ENCODE measurements around the gene CLP1. TPM values are rescaled to one million over a fixed set of nuclear protein-coding genes. Genes with fewer than 3 reads are reported as not detected.
A peak's percentile ranks its signal among the peaks of the same experiment; 100 is the strongest.
"Not testable (repeated sequence)": the region's sequence is repeated elsewhere in the genome, so short reads cannot be mapped to it uniquely, and the experiment has no call there.

CLP1 gene
- total RNA-seq, 1 donor from 2014 or later = 22.6 TPM

- DNase-seq (ENCODE audit: low spot score) = peak; percentile 68
Observed at GRCh38 chr11:57641011-57641807, 16.4 kb upstream of the CLP1 start.

GRCh38 chr11:57643802-57644201 is 13.8 kb upstream of the CLP1 start:
- no peak for DNase-seq (ENCODE audit: low spot score)

DNA sequence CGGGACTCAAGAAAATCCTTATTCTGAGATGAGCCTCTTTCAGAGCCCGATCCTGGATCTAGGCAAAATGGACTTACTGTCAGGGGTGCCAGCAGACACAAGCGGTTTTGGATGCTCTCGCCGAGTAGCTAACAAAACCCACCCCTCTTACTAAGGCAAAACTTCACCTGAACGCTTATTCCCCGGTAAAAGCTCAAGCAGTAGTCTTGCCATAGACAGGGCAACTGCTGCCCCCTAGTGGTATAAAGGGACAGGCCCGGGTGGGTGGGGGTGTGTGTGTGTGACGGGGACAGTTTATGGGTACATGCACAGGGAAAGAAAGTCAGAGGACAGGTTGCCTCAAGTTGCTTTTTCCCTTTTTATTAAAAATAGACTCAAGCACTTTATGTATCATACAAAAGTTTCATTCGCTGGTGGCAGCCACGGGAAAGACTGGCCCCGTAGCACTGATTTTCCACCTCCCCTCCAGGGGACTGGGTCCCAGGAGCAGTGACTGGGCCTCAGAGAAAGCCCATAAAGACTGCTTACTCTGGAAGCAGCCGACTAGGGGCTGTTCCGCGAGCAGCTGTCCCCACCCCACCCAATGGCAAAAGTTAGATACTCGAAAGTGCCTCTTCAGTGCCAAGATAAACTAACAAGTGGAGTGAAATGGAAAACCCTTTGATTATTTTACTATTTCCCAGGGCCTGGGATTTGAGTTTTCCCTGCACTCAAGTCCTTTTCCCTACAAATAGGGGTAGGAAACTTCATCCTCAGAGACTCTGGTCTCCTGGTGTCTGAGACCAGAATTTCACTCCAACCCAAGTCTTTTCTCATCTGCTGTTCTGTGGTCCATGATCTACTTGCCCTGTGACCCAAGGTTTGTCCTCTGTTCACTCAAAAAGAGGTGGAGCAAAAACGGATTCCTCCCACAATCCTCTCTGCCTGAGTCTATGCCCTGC is 12.5 kb upstream of the CLP1 start:
- DNase-seq (ENCODE audit: low spot score) = peak; percentile 77

GRCh38 chr11:57645689-57646085 is 11.9 kb upstream of the CLP1 start:
- peak; percentile 14 for DNase-seq (ENCODE audit: low spot score)

- DNase-seq (ENCODE audit: low spot score) = no peak
Observed at GRCh38 chr11:57646194-57646798, 11.3 kb upstream of the CLP1 start.

GRCh38 chr11:57646799-57647303 is 10.7 kb upstream of the CLP1 start:
- DNase-seq (ENCODE audit: low spot score) = peak; percentile 17

- peak; percentile 16 for DNase-seq (ENCODE audit: low spot score)
Observed at GRCh38 chr11:57647372-57647771, 10.2 kb upstream of the CLP1 start.

GRCh38 chr11:57647960-57648800 is 9.4 kb upstream of the CLP1 start:
- peak; percentile 21 for DNase-seq (ENCODE audit: low spot score)

DNA sequence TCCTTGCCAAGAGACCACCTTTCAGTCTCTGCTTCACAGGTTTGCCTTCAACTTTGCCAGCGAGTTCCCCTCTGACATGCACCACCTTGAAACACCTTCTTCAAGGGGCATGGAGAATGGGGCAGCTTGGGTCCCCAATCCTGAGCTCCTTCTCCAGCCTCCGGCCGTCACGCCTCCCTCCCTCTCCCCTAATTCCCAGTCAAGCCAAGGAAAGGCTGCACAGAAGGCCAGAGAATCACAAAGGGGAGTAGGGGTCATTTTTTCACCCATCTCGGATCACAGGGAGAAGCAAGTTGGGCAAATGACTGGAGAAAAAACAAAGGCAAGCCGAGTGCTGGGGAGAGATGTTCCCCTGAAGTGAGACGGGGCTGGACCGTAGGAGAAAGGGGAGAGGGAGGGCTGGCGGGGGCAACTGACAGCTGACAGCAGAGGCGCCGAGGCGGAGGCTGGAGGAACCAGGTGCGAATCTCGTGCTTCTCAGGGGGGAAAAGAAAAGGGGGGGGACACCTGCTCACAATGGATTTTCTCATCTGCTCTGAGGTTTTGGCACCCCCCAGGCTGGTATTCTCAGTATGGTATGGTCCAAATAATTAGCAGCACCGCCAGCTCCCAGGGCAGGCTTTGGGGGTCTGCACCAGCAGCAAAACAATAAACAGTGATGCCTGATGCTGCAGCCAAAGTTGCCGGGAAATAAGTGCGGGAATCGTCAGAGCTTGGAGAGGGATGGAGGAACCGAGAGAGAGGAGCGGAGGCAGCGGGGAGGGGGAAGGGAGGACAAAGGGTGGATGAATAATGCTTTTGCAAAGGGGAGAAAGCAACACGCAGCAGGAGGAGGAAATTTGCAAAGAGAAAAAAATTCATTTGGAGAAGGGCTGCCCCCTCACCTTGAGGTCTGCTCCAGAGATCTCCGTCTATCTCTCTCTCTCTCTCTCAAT is 8.5 kb upstream of the CLP1 start:
- peak; percentile 35 for DNase-seq (ENCODE audit: low spot score)

- peak; percentile 87 for DNase-seq (ENCODE audit: low spot score)
Observed at GRCh38 chr11:57649826-57650738, 7.5 kb upstream of the CLP1 start, which contains the start of gene YPEL4. YPEL4 (minus strand) TSS chr11:57649912; CDS start chr11:57647107, 2,805 bp downstream.

- no peak for DNase-seq (ENCODE audit: low spot score)
Observed at GRCh38 chr11:57650739-57651090, 6.8 kb upstream of the CLP1 start.

DNA sequence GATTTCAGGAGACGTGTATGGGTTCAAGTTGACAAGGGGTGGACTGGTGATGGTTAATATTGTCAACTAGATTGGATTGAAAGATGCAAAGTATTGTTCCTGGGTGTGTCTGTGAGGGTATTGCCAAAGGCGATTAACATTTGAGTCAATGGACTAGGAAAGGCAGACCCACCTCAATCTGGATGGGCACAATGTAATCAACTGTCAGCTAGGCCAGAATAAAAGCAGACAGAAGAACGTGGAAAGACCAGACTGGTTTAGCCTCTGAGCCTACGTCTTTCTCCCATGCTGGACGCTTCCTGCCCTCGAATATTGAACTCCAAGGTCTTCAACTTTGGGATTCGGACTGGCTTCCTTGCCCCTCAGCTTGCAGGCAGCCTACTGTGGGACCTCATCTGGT is 6.2 kb upstream of the CLP1 start:
- no peak for DNase-seq (ENCODE audit: low spot score)

DNA sequence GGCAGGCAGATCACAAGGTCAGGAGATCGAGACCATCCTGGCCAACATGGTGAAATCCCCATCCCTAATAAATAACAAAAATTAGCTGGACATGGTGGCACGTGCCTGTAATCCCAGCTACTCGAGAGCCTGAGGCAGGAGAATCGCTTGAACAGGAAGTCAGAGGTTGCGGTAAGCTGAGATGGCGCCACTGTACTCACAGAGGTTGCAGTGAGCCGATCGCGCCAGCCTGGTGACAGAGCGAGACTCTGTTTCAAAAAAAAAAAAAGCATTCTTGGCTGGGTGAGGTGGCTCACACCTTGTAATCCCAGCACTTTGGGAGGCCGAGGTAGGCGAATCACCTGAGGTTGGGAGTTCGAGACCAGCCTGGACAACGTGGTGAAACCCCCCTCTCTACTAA is 5.3 kb upstream of the CLP1 start:
- DNase-seq (ENCODE audit: low spot score) = not testable (repeated sequence)

GRCh38 chr11:57652662-57653061 is 4.9 kb upstream of the CLP1 start:
- DNase-seq (ENCODE audit: low spot score) = no peak

DNA sequence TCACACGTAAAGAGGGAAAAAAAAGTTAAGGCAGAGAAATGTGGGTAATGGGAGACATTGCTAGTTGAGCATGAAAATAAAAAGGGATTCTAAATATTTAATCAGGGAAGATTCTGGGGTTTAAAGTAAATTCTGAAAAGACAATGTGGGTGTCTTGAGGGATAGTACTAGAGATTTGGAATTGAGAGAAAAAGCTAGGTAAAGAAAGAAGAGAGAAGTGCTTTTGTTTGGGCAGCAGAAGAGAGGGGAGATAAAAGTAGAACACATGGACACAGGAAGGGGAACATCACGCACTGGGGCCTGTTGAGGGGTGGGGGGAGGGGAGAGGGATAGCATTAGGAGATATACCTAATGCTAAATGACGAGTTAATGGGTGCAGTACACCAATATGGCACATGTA is 4.4 kb upstream of the CLP1 start:
- no peak for DNase-seq (ENCODE audit: low spot score)

- DNase-seq (ENCODE audit: low spot score) = no peak
Observed at GRCh38 chr11:57656885-57657193, 723 bp upstream of the CLP1 start.

GRCh38 chr11:57658023-57658361 is 430 bp downstream of the CLP1 start:
- no peak for DNase-seq (ENCODE audit: low spot score)

- no peak for DNase-seq (ENCODE audit: low spot score)
Observed at GRCh38 chr11:57659669-57660068, 2.1 kb downstream of the CLP1 start.

- DNase-seq (ENCODE audit: low spot score) = no peak
Observed at GRCh38 chr11:57662893-57663292, 5.3 kb downstream of the CLP1 start.

Measured in umbilical cord (tissue), 2 donors.